Measurements from ENCODE around the gene PLP2. TPM values are rescaled to one million over a fixed set of nuclear protein-coding genes. Genes with fewer than 3 reads are reported as not detected.

The PLP2 gene
- polyA plus RNA-seq, 1 donor (not counting 4 experiments of a cell fraction or from before 2014, with no cell fraction given), result 358 TPM

- TF ChIP-seq CTCF (optimal IDR thresholded peaks at IDR 0.05 in 1 of 3, IDR thresholded peaks at IDR 0.05 in 1 of 3, conservative IDR thresholded peaks at IDR 0.05 in 1 of 3; ENCODE audit: extremely low read depth in 1 of 3, insufficient read depth in 2 of 3, low read length in 3 of 3) (no peak), EZH2 (IDR thresholded peaks at IDR 0.05; ENCODE audit: low read length) (no peak)
- dilution Hi-C loops (cut with MboI; ENCODE audit: extremely low pct_ligation_motif_present, low sequenced_read_pairs), result no loop called here
- no peaks in the 10 kb centered on the region for H3K27me3 ChIP-seq (ENCODE audit: control insufficient read depth, extremely low read depth, insufficient read depth, low read length)
- H2AFZ ChIP-seq (ENCODE audit: control insufficient read depth, low read length), result no peak overlapping the region
- peak overlapping the region; percentile 10 for H3K27ac ChIP-seq (ENCODE audit: control insufficient read depth, insufficient read depth, low read length)
- FAIRE-seq, result no peak
- peak overlapping the region in 2 of 3 experiments; percentile 43 to 58 for H3K4me3 ChIP-seq (ENCODE audit: control insufficient read depth in 2 of 3, extremely low read depth in 1 of 3, insufficient read depth in 2 of 3, low read depth in 1 of 3, low read length in 3 of 3)
- peak overlapping the region; percentile 55 for H3K9ac ChIP-seq (ENCODE audit: control insufficient read depth, extremely low read depth, insufficient read depth, low read length)
- H3K36me3 ChIP-seq (ENCODE audit: control insufficient read depth in 2 of 2, extremely low read depth in 1 of 2, insufficient read depth in 2 of 2, low read length in 2 of 2), result no peaks in the 10 kb centered on the region
- no peaks in the 10 kb centered on the region for H4K20me1 ChIP-seq (ENCODE audit: control insufficient read depth, extremely low read depth, insufficient read depth, low read length)
- H3K4me2 ChIP-seq (ENCODE audit: control insufficient read depth, extremely low read depth, insufficient read depth, low read depth, low read length), result peak overlapping the region; percentile 39
- H3K9me1 ChIP-seq (ENCODE audit: control insufficient read depth, extremely low read depth, insufficient read depth, low read length), result no peaks in the 10 kb centered on the region
- no peaks in the 10 kb centered on the region for H3K79me2 ChIP-seq (ENCODE audit: control insufficient read depth, insufficient read depth, low read length)
- peaks cover 10% of the 10 kb centered on the region for H3K4me1 ChIP-seq (ENCODE audit: control insufficient read depth, extremely low read depth, insufficient read depth, low read length)
- no peaks in the 10 kb centered on the region for H3K9me3 ChIP-seq (ENCODE audit: control insufficient read depth, low read depth, low read length)
- no peak for DNase-seq (ENCODE audit: low read depth, low spot score)
Observed at GRCh38 chrX:49189606-49190005, 17.9 kb downstream of the PLP2 start.

GRCh38 chrX:49190821-49191573 is 19.3 kb downstream of the PLP2 start:
- Histone ChIP-seq H3K4me1 (ENCODE audit: control insufficient read depth, extremely low read depth, insufficient read depth, low read length) (peaks cover 10% of the 10 kb centered on the region), H3K9me3 (ENCODE audit: control insufficient read depth, low read depth, low read length) (no peaks in the 10 kb centered on the region), H3K4me2 (ENCODE audit: control insufficient read depth, extremely low read depth, insufficient read depth, low read depth, low read length) (peak overlapping the region; percentile 69), H3K36me3 (ENCODE audit: control insufficient read depth in 2 of 2, extremely low read depth in 1 of 2, insufficient read depth in 2 of 2, low read length in 2 of 2) (no peaks in the 10 kb centered on the region), H3K9ac (ENCODE audit: control insufficient read depth, extremely low read depth, insufficient read depth, low read length) (peak overlapping the region; percentile 73), H3K79me2 (ENCODE audit: control insufficient read depth, insufficient read depth, low read length) (no peaks in the 10 kb centered on the region), H3K27me3 (ENCODE audit: control insufficient read depth, extremely low read depth, insufficient read depth, low read length) (no peaks in the 10 kb centered on the region), H2AFZ (ENCODE audit: control insufficient read depth, low read length) (peak overlapping the region; percentile 56), H3K4me3 (ENCODE audit: control insufficient read depth in 2 of 3, extremely low read depth in 1 of 3, insufficient read depth in 2 of 3, low read depth in 1 of 3, low read length in 3 of 3) (peak overlapping the region; percentile 66 to 69 (median 69)), H4K20me1 (ENCODE audit: control insufficient read depth, extremely low read depth, insufficient read depth, low read length) (no peaks in the 10 kb centered on the region), H3K9me1 (ENCODE audit: control insufficient read depth, extremely low read depth, insufficient read depth, low read length) (no peaks in the 10 kb centered on the region), H3K27ac (ENCODE audit: control insufficient read depth, insufficient read depth, low read length) (peak overlapping the region; percentile 63)
- dilution Hi-C loops (cut with MboI; ENCODE audit: extremely low pct_ligation_motif_present, low sequenced_read_pairs), result no loop called here
- TF ChIP-seq EZH2 (IDR thresholded peaks at IDR 0.05; ENCODE audit: low read length), result no peak
- TF ChIP-seq CTCF (optimal IDR thresholded peaks at IDR 0.05 in 1 of 3, IDR thresholded peaks at IDR 0.05 in 1 of 3, conservative IDR thresholded peaks at IDR 0.05 in 1 of 3; ENCODE audit: extremely low read depth in 1 of 3, insufficient read depth in 2 of 3, low read length in 3 of 3), result no peak
- peak; percentile 58 for FAIRE-seq
- DNase-seq (ENCODE audit: low read depth, low spot score), result peak; percentile 98

Measured in keratinocyte (primary cell).